Measurements from ENCODE around the gene EEF1E1.
A peak's percentile ranks its signal among the peaks of the same experiment; 100 is the strongest.

The EEF1E1 gene

GRCh38 chr6:8080362-8081151 is 21.8 kb downstream of the EEF1E1 start:
- Histone ChIP-seq H3K4me1 (ENCODE audit: insufficient read depth, low read length) (peaks cover 23% of the 10 kb centered on the region), H3K36me3 (ENCODE audit: insufficient read depth, low read length) (peaks cover 3% of the 10 kb centered on the region; the same call in 1 of the 2 replicates), H3K9ac (ENCODE audit: low read depth, low read length) (no peak overlapping the region), H3K9me3 (ENCODE audit: control insufficient read depth, insufficient read depth, low read length) (no peaks in the 10 kb centered on the region)

GRCh38 chr6:8079126-8079525 is 23.2 kb downstream of the EEF1E1 start:
- H3K9ac ChIP-seq (ENCODE audit: low read depth, low read length): no peak overlapping the region
- H3K9me3 ChIP-seq (ENCODE audit: control insufficient read depth, insufficient read depth, low read length): no peaks in the 10 kb centered on the region
- H3K4me1 ChIP-seq (ENCODE audit: insufficient read depth, low read length): peaks cover 14% of the 10 kb centered on the region
- peaks cover 3% of the 10 kb centered on the region; the same call in 1 of the 2 replicates for H3K36me3 ChIP-seq (ENCODE audit: insufficient read depth, low read length)

DNA sequence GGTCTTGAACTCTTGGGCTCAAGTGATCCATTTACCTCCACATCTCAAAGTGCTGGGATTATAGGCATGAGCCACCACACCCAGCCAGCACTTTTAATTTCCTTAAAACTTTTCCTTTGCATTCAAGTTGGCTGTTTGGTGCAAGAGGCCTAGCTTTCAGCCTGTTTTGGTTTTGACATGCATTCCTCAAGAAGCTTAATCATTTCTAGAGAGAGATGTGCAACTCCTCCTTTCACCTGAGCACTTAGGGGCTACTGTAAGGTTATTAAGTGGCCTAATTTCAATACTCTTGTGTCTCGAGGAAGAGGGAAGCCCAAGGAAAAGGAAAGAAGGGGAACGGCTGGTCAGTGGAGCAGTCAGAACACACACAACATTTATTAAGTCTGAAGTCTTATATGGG is 24.4 kb downstream of the EEF1E1 start:
- H3K36me3 ChIP-seq (ENCODE audit: insufficient read depth, low read length): no peaks in the 10 kb centered on the region; the same call in 1 of the 2 replicates
- H3K9me3 ChIP-seq (ENCODE audit: control insufficient read depth, insufficient read depth, low read length): no peaks in the 10 kb centered on the region
- no peak overlapping the region for H3K9ac ChIP-seq (ENCODE audit: low read depth, low read length)
- H3K4me1 ChIP-seq (ENCODE audit: insufficient read depth, low read length): peaks cover 3% of the 10 kb centered on the region

DNA sequence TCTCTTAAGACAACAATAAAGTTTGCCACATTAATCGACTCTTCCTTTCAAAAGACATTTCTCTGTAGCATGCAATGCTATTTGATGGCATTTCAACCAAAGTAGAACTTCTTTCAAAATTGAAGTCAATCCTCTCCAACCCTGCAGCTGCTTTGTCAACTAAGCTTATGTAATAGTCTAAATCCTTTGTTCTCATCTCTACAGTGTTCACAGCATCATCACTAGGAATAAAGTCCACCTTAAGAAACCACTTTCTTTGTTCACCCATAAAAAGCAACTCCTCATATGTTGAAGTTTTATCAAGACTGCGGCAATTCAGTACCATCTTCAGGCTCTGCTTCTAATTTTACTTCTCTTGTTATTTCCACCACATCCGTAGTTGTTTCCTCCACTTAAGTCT is 26.6 kb downstream of the EEF1E1 start:
- Histone ChIP-seq H3K4me1 (ENCODE audit: insufficient read depth, low read length) (no peaks in the 10 kb centered on the region), H3K9ac (ENCODE audit: low read depth, low read length) (no peak overlapping the region), H3K9me3 (ENCODE audit: control insufficient read depth, insufficient read depth, low read length) (no peaks in the 10 kb centered on the region)

DNA sequence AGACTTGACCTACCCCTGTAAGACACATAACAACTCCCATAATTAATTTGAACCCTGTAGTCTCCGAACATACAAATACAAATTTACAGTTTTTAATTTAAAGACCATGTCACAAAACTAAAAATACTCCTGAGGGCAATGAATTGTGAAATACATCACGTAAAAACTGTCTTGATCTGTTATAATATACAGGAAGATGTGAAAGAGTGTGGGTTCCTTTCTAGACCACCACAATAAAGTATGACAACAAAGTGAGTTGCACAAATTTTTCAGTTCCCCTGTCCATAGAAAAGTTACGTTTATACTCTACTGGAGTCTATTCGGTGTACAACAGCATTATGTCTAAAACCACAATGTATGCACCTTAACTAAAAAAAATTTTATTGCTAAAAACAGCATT is 27.2 kb downstream of the EEF1E1 start:
- Histone ChIP-seq H3K4me1 (ENCODE audit: insufficient read depth, low read length) (no peaks in the 10 kb centered on the region), H3K9ac (ENCODE audit: low read depth, low read length) (no peak overlapping the region), H3K36me3 (ENCODE audit: insufficient read depth, low read length) (no peaks in the 10 kb centered on the region), H3K9me3 (ENCODE audit: control insufficient read depth, insufficient read depth, low read length) (no peaks in the 10 kb centered on the region)

More for the DNA sequence above, 26.6 kb downstream of the EEF1E1 start:
- H3K36me3 ChIP-seq (ENCODE audit: insufficient read depth, low read length): no peaks in the 10 kb centered on the region; the same call in 1 of the 2 replicates

- no peaks in the 10 kb centered on the region for H3K9me3 ChIP-seq (ENCODE audit: control insufficient read depth, insufficient read depth, low read length)
- H3K4me1 ChIP-seq (ENCODE audit: insufficient read depth, low read length): no peaks in the 10 kb centered on the region
- H3K9ac ChIP-seq (ENCODE audit: low read depth, low read length): no peak overlapping the region
- no peaks in the 10 kb centered on the region for H3K36me3 ChIP-seq (ENCODE audit: insufficient read depth, low read length)
Measured at GRCh38 chr6:8074213-8074612, 28.1 kb downstream of the EEF1E1 start.

- Histone ChIP-seq H3K9ac (ENCODE audit: low read depth, low read length) (no peak overlapping the region), H3K4me1 (ENCODE audit: insufficient read depth, low read length) (no peaks in the 10 kb centered on the region), H3K9me3 (ENCODE audit: control insufficient read depth, insufficient read depth, low read length) (no peaks in the 10 kb centered on the region), H3K36me3 (ENCODE audit: insufficient read depth, low read length) (no peaks in the 10 kb centered on the region)
Measured at GRCh38 chr6:8073758-8074157, 28.6 kb downstream of the EEF1E1 start.

DNA sequence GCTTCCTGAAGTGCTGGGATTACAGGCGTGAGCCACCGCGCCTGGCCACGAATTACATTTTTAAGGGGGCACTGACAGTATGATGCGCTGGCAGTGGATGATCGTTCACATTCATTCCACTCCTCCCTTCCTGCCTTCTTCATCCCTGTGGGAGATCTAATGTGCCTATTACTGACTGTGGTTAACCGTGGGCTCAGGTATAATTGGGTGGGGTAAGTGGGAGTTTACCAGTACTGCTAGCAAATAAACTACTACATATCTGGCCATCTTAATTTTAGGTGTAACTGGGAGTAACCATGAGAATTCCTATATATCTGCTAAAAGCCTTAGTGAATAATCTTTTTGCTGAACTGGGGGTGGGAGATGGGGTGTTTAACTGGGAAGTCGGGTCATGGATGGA is 31.6 kb downstream of the EEF1E1 start:
- no peaks in the 10 kb centered on the region for H3K9me3 ChIP-seq (ENCODE audit: control insufficient read depth, insufficient read depth, low read length)
- no peaks in the 10 kb centered on the region for H3K36me3 ChIP-seq (ENCODE audit: insufficient read depth, low read length)
- H3K9ac ChIP-seq (ENCODE audit: low read depth, low read length): no peak overlapping the region
- H3K4me1 ChIP-seq (ENCODE audit: insufficient read depth, low read length): peaks cover 1% of the 10 kb centered on the region; the same call in 1 of the 2 replicates

DNA sequence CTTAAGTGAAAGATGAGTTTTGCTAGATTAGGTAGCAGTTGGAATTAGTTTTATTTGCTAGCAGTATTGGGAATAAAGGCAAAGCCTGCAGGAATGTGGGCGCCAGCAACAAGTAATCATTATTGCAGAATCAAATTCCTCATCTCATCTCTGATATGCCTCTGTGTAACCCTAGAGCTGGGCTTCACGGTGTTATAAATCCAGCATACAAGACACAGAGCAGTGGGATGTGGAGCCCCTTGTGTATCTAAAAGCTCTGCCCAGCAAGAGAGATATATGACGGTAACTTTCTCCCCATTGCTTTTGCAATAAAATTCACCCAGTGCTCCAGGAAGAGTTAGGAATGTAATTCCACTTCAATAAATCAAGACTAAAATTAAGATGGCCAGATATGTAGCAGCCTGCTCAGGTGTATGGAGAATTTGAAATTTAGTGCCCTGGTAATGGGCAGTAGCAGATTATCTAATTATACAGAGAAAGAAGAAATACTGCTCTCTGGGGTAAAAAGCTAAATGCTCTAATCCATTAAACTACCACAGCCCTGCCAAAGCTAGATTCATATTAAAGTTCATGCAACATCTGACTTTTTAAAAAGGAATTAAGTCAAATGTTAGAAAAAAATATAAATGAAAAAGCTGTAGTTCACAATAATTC is 32.6 kb downstream of the EEF1E1 start:
- Histone ChIP-seq H3K4me1 (ENCODE audit: insufficient read depth, low read length) (peaks cover 10% of the 10 kb centered on the region; the same call in 1 of the 2 replicates), H3K9me3 (ENCODE audit: control insufficient read depth, insufficient read depth, low read length) (no peaks in the 10 kb centered on the region), H3K36me3 (ENCODE audit: insufficient read depth, low read length) (no peaks in the 10 kb centered on the region), H3K9ac (ENCODE audit: low read depth, low read length) (no peak overlapping the region)

GRCh38 chr6:8069151-8069550 is 33.2 kb downstream of the EEF1E1 start:
- H3K9me3 ChIP-seq (ENCODE audit: control insufficient read depth, insufficient read depth, low read length): no peaks in the 10 kb centered on the region
- H3K9ac ChIP-seq (ENCODE audit: low read depth, low read length): no peak overlapping the region
- peaks cover 13% of the 10 kb centered on the region; the same call in 1 of the 2 replicates for H3K4me1 ChIP-seq (ENCODE audit: insufficient read depth, low read length)
- no peaks in the 10 kb centered on the region for H3K36me3 ChIP-seq (ENCODE audit: insufficient read depth, low read length)

GRCh38 chr6:8066108-8066507 is 36.2 kb downstream of the EEF1E1 start:
- Histone ChIP-seq H3K4me1 (ENCODE audit: insufficient read depth, low read length) (peaks cover 13% of the 10 kb centered on the region; the same call in 1 of the 2 replicates), H3K36me3 (ENCODE audit: insufficient read depth, low read length) (no peaks in the 10 kb centered on the region), H3K9ac (ENCODE audit: low read depth, low read length) (no peak overlapping the region), H3K9me3 (ENCODE audit: control insufficient read depth, insufficient read depth, low read length) (no peaks in the 10 kb centered on the region)

DNA sequence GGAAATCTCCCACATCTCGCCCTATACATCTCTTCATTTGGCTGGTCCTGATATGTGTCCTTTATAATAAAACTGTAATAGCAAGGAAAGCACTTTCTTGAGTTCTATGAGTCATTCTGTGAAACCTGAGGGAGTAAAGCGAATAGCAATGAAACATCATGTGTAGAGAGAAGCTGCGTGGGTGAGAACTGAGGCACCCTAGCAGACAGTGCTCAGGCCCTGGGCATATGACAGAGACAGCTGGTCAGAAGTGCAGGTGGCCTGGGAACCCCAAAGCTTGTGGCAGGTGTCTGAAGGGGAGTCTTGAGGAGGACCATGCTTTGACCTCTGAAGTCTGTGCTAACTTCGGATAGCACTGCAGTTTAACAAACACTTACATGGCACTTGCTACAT is 36.8 kb downstream of the EEF1E1 start:
- H3K4me1 ChIP-seq (ENCODE audit: insufficient read depth, low read length): peaks cover 13% of the 10 kb centered on the region; the same call in 1 of the 2 replicates
- no peaks in the 10 kb centered on the region for H3K36me3 ChIP-seq (ENCODE audit: insufficient read depth, low read length)
- no peak overlapping the region for H3K9ac ChIP-seq (ENCODE audit: low read depth, low read length)
- H3K9me3 ChIP-seq (ENCODE audit: control insufficient read depth, insufficient read depth, low read length): no peaks in the 10 kb centered on the region

DNA sequence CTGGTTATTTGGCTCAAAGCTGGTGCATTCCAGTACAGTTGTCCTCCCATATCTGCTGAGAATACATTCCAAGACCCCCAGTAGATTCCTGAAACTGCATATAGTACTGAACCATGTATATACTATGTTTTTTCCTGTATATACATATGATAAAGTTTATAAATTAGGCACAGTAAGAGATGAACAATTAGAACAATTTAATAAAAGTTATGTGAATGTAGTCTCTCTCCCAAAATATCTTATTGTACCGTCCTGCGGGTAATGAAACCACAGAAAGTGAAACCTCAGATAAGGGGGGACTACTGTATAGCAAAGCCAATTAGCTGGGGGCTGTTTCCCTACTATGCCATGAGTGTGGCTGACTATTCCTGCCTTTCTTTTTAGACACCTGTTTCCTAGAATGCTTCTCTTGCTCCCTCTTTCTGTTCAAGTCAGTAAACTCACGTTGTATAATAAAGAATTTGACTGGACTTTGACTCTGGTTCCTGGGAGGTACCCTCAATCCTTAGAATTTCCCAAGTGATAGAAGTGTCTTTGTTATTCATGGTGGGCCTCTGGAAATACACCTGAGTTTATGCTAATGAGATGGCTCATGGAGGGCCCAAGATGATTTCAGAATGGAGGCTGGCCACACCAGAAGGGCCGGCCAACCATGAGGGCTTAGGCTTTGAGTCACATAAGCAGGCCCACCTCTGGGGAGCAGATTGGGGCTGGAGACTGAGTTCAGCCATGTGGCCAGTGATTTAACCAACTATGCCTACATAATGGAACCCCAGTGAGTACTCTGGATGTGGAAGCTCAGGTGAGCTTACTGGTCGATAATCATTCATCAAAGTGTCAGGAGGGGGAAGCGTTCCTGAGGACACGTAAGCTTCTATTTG is 37.5 kb downstream of the EEF1E1 start:
- H3K36me3 ChIP-seq (ENCODE audit: insufficient read depth, low read length): no peaks in the 10 kb centered on the region
- H3K4me1 ChIP-seq (ENCODE audit: insufficient read depth, low read length): peaks cover 13% of the 10 kb centered on the region; the same call in 1 of the 2 replicates
- no peaks in the 10 kb centered on the region for H3K9me3 ChIP-seq (ENCODE audit: control insufficient read depth, insufficient read depth, low read length)
- H3K9ac ChIP-seq (ENCODE audit: low read depth, low read length): peak overlapping the region; percentile 14; the same call in 1 of the 2 replicates

All from ES-I3 (cell line).